GM21528 (cell line): Measurements from ENCODE around the gene MARK2.

ENCODE experiments used
- ATAC-seq: cut with Tn5 transposase; IDR thresholded peaks from one replicate; pipeline ENCODE4 v1.9.1; 2021; ENCODE audit warnings: mild to moderate bottlenecking, moderate library complexity; ENCODE audit not compliant: unreplicated experiment, low FRiP score

MARK2 gene

DNA sequence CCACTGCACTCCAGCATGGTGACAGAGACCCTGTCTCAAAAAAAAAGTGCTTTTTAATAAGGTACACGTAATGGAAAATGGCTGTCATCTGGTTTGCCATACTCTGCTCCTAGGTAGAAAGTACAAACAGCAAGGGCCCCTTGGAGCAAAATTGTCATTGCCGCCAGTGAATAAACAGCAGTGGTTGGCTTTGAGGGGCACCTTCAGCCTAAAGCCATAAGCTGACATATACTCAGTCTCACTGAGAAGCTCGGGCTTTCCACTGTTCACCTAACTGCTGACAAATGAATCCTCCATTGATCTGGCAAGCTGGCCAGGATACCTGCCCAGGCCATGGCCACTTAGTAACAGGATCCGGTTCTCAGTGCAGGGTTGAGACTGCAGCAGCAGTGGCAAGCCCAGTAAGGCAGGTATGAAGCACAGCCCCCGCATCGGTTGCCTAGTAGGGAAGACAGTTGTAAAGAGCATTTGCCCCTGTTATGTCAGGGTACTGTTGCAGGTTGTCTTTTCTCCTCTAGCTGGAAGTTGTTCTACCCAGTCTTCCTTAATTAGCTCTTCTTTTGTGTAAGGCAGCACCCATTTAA lies 38.8 kb downstream of the MARK2 start:
- no peak for ATAC-seq

DNA sequence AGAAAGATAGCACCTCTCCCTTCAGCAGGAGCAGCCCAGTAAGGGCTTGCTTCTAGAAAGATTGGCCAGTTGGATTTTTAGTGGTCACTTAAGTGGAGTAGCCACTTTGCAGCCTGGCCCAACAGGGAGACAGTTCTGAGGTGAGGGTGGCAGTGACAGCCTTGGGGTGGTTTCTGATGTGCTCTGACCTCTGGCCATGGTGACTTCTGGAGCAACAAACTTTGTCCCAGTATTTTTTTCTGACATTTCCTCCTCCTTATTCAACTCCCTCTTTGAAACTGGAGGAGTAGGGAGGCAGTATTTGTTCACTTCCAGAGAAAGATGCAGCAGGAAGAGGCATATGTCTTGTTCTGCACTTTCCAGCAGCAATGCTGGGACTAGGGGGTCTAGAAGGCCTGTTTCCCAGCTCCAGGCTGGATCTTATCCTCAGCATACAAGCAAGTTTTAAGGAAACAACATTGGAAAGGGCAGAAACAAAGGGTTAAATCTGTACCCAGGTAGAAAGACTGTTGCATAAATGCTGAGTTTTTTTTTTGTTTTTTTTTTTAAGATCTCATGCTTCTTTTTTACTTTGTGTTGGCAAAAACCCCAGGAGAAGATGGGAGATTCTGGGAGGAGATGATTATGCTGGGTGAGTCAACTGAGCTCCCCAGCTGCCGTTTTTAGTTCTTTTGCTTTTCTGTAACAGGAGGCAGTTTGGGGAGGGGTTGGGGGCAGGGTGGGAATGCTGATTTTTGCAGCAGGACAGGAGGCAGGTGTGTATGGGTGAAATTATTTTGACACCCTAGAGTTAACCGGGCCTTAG lies 40.9 kb downstream of the MARK2 start:
- no peak for ATAC-seq

DNA sequence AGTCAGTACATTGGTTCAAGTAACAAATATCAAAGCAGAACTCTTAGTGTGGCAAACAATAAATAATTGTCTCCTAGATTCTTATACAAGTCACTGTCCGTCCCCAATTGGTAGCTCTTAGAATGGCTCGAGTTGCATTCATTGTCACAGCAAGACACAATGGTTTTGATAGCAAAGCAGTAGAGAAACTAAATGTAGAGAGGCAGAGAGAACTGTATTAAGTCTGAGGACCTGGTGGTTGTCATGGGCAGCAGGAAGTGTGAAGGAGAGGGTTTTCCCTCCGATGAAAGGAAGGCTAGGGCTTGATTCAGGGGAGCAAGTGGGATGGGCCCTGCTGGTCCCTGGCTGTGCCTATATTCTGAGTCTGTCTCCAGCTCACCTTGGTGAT lies 41.5 kb downstream of the MARK2 start:
- no peak for ATAC-seq

DNA sequence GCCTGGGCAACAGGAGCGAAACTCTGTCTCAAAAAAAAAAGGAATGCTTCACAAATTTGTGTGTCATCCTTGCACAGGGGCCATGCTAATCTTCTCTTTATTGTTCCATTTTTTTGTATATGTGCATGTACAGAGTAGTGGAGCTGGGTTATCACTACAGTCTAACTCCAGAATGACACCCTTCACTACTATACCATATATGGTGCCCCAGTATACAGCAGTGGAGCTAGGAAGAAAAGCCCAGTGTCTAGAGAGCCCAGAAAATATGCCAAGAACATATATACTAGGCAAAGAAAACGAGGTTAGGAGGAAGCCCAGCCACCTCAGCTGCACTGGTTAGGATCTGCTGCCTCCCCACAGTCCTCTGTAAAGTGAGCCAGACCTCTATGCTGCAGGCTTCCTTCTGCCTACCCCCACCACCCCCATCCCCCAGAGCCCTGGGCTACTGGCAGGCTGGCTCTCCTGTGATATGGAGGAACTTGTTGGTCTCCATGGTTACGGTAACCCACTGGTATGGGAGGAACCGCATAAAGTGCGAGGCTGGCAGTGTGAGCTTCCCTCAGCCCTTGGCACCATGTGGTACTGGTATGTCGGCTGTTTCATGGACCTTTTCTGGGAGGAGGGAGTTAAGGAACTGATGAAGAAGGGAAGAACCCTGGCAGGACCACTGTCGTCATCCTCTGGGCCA lies 43.8 kb downstream of the MARK2 start:
- ATAC-seq, result no peak

DNA sequence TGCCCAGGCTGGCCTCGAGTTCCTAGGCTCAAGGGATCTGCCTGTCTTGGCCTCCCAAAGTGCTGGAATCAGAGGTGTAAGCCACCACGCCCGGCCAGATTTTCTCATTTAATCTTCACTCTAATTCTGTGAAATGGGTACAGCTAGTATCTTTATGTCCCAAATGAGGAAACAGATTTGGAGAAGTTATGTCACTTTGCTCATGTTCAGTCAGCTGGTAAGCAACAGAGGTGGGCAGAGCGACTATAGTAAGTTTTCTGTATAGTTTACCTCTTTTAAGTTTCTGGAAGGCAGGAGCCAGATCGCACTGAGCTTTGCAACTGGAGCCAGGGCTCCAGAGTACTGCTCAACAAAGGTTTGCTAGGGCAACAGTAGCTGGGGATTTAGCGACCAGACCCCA lies 44.9 kb downstream of the MARK2 start:
- no peak for ATAC-seq

DNA sequence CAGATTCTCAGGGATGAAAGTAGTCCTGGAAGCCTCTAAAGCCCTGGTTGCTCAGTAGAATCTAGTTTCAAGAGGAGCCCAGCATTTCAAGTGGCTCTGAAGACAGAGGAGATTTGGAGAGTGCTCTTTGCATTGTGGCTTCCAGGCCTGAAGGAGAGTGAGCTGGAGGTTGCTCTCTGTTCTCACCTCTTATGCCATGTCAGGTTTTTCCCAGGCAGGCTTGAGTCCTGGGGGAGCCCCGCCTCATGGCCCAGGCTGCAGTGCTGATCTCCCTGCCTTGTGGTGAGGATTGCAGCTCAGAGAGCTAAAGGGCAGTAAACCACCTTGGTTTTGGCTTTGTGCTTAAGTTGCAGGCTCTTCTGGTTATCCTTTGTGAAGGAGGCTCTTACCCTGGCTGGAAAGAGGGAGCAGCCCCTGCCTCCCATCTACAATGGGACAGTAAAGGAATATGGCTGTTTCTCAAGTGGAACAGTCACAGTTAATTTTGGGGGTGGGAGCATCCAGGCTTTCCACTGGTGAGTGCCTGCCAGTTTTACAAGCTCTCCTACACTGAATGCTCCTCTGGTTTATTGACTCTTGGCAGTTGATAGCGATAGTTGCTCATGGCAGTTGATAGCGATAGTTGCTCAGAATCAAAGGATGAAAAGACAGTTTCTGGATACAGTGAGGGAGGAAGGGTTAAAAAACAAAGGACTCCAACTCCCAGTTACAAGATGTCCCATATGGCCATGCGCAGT lies 45.5 kb downstream of the MARK2 start:
- ATAC-seq, result no peak

DNA sequence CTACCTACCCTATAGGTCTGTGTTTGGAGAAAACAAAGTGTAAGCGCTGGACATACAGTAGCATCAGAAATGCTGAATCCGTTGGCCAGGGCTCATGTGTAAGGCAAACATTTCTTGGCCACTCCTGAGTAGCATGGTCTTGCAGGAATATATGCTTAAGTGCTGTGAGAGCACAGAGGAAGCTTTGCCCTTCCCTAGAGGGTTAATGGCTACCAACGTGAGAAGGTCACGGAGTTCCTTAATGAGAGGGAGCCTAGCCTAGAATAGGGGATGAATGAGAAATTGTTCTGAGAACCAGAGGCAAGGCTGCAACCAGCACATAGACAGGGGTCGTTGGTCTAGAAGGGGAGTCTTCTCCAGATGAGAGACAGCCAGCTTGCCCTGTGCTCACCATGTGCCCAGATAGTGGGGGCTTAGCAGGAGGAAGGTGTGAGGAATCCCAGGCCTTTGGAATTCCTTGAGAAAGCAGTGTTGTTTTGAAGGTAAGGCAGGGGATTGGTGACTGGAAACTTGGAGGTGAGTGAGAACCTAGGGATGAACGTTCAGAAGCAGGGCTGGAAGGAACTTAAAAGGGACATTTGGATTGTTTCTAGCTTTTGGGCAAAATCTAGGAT lies 48.6 kb downstream of the MARK2 start:
- ATAC-seq, result no peak

DNA sequence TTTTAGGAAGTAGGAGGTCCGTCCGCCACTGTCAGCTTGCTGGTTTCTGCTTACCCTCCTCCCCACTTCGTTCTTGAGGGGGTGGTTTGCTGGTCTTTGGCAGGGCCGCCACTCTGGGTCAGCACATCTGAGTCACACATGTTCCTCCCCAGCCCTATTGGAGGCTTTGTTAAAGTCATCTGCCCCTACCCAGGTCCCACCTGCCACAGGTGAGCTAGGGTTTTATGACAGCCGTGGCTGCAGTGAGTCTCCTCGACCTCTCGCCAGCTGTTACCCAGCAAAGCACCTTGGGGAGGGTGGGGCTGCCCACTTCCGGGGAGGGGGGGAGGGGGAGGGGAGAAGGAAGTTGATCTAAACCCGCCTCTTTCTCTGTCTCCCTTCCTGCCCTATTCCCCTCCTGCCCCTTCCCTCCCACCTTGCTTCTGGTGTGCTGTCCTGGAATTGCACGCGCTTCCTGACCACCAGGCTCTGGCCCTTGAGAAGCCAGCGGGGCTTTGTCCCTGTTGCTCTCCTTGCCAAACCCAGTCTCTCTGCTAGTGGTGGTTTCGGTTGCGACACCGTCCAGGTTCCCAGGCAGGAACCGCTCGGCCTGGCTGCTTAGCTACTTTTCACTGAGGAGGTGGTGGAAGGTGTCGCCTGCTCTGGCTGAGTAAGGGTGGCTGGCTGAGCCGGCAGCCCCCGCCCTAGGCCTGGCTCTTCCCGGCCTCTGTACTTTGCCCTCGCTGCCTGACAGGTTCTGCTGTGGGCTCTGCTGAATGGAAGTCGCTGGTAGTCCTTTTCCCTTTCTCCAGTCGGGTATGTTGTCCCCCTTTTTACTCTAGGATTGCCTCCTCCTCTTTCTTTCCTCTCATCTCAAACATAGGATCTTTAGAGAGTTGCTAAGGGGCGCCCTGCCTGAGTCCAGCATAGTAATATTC lies 49.5 kb downstream of the MARK2 start:
- no peak for ATAC-seq

DNA sequence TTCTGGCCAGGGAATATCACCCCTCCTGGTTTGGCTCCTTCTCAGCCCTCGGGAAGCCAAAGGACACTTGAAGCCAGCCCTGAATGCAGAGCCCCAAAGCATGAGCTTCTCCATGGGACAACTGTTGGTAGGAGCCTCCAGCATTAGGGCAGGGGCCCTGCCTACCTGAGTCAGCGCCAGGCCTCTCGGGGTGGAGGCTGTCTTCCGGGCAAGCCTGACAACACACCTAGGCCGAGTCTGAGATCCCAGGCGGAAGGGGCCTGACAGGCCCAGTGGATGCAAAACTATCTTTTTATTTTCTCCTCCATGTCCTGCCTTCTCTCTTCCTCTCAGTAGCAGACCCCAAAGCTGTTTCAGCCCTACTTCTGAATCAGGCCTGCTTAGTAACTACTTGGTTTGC lies 50.4 kb downstream of the MARK2 start:
- no peak for ATAC-seq

DNA sequence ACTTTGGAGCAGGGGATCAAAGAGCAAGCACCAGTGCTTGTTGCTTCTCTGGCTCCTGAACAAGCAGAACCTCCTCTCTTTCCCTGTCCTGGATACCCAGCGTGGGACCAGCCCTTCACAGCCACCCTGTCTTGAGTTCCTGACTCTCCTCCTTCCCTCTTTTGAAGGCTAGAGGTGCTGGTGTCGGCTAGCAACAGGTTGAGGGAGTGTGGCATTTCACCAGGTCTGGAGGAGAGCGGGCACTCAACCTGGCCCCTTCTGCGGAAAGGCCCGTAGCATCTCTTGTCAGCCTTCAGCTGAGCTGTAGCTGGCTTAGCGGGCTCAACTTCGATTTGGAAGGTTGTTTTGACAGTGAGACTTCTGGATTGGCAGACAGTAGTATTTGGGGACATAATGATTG lies 51.5 kb downstream of the MARK2 start:
- no peak for ATAC-seq

DNA sequence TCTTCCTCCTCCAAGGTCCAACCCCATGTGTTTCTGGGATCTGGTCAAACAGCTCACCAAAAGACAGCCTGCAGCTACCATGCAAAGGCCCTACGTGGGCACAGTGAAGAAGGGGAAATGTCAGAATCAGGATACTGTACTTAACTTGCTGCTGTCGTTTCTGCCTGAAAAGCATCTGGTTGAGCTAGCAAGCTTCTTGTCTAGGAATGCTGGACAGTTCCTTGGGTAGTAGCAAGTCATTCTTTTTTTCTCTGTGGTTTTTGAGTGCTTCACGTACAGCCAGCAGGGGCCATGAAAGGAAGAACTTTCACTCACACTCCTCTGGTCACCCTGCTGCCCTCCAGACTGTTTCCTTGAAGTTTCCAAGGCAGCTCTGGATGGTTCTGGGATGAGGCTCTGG lies 53.3 kb downstream of the MARK2 start:
- no peak for ATAC-seq

DNA sequence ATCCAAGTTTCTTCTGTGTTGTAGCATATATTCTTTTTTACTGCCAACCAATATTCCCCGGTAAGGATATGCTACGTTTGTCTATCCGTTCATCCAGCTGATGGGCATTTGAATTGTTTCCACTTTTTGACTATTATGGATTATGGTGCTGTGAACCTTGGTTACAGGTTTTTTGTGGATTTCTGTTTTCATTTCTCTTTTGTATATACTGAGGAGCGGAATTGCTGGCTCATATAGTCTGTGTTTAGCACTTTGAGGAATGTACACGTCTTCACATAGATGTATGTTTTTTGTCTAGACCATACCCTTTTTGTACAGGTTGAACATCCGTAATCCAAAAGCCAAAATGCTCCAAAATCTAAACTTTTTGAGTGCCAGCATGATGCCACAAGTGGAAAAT lies 54.4 kb downstream of the MARK2 start:
- ATAC-seq, result no peak

DNA sequence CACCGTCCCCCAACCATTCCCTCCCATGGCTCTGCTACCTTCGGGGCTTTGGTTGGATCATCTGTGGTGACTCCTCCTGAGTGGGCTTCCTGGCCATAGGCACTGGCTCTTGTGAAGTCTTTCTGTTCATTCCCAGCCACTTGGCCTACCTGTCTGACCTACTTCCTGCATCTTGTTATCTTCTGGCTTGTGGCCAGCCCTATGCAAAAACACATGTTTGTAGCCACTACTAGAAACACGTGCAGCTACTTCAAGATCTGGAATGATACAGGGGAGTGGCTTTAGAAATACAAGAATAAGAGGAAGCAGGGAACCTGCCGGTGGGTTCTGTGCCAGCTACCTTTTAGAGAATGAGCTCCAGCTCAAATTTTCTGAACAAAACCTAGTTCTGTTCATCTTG lies 57.2 kb downstream of the MARK2 start:
- no peak for ATAC-seq

DNA sequence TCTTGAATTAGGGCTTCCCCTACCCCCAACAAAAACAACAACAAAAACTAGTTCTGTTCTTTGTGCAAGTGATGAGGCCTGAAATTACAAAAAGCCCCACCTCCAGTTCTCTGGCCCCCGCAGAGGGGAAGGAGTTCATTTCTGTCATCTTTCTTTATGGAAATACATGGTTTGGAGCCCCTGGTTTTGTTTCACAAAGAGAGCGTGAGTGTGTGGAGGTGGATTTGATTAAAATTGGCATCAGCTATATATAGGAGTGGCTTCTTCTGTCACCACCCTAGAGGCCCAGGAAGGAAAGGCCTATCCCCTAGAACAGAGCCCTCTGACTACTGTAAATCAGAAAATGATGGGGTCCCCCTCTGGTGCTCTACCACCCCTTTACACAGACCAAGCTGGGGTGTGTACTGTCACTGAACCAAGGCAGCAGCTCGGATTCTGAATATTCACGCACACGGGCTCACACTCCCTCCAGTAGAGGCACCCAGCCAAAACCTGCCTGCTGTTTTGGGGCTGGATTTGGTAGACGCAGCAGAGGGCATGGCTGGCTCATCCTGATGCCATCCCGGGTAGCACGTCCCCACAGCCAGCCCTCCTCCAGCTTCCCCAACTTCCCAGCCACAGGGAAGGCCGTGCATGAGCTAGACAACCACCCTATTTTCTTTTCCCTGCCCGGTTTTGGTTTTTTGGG lies 58.7 kb downstream of the MARK2 start:
- no peak for ATAC-seq

DNA sequence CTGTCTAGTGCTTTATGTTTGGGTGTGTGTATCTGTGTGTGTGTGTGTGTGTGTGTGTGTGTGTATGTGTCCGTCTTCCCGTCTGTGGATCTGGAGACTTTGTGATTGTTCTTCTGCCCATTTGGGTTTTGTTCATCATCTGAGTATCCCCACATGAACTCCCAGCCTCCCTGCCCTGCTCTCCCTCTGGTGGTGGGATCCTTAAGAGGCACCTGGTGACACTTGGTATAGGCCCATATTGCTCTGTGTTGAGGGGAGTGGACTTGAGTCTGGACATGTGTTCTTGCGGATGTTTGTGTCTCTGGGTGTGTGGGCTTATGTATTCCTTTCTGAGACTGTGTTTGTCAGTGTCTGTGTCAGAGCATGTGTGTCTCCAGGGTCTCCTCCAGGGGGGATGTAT lies 62.8 kb downstream of the MARK2 start:
- no peak for ATAC-seq

DNA sequence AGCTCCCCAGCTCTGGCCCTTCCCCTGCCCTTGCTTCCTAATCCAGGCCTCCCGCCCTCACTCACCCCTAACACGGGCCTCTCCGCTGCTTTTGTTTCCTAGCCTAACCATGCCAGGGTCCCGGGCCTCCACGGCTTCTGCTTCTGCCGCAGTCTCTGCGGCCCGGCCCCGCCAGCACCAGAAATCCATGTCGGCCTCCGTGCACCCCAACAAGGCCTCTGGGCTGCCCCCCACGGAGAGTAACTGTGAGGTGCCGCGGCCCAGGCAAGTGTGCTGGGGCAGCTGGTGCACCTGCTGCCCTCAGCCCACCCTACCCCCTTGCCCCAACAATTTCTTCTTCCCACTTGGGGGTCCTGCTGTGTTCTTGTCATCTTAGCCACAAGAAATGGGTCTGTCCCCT lies 65.0 kb downstream of the MARK2 start:
- no peak for ATAC-seq

DNA sequence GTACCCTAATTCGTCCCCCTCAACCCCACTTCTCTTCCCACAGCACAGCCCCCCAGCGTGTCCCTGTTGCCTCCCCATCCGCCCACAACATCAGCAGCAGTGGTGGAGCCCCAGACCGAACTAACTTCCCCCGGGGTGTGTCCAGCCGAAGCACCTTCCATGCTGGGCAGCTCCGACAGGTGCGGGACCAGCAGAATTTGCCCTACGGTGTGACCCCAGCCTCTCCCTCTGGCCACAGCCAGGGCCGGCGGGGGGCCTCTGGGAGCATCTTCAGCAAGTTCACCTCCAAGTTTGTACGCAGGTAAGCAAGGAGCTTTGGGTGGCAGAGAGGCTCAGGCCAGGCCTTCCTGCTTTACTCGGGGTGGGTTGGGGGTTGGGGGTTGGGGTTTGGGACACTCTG lies 65.8 kb downstream of the MARK2 start:
- no peak for ATAC-seq

DNA sequence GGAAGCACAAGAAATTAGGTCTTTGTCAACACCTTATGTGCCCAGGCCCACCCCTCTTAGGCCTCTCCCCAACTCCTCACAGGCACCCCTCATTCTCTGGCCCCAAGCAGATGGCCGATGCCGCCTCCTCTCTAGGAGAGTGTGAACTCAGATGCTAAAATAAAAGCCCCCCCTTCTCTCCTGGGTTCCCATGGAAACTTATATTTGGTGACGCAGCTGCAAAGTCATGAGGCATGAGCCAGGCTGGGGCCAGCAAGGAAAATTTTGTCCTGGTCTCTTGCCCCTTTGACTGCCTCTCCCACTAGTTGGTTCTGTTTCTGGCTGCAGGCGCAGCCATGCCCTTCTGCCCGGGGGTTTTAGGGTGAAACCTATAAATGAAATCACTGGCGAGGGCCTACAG lies 66.3 kb downstream of the MARK2 start:
- no peak for ATAC-seq

DNA sequence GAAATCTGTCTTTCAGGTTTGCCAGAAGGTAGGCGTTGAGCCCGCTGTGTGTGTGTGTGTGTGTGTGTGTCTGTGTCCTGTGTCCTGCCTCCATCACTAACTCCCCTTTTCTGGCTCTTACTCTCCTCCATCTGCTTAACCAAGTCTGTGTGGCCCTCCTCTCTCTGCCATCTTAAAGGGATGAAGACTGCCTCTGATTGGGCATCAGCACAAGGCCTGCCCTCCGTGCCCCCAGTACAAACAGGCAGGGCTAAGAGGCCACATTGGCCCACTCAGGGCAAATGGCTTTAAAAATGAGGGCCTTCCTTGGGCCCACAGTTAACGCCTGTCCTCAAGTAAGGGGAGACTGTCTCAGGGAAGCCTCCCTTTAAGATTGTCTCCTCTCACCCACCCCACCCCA lies 67.2 kb downstream of the MARK2 start:
- ATAC-seq, result no peak
